Measurements from ENCODE around the gene MICALL2.

GRCh38 chr7:1407892-1408291 is 51.4 kb downstream of the MICALL2 start:
- TF ChIP-seq POLR2A (IDR thresholded peaks at IDR 0.05; ENCODE audit: low read length) (no peak), GATA1 (IDR thresholded peaks at IDR 0.05; ENCODE audit: low read depth, low read length) (no peak)
